Left colon (tissue), 2 donors: ENCODE results near the gene FMR1. TPM values are rescaled to one million over a fixed set of nuclear protein-coding genes. Genes with fewer than 3 reads are reported as not detected.

Experiments used
- ATAC-seq: fragments of 200-7000 bp; cut with Tn5 transposase; one replicate; pipeline ENCODE4 v1.9.1; 2020; ENCODE audit warnings: mild to moderate bottlenecking, moderate library complexity
- DNase-seq, 2 donors: peaks; one replicate each; pipeline ENCODE4 v3.0.0-alpha.2; 2020
- intact Hi-C, 2 donors: fragments of 100-400 bp; cut with DNase I in 1 of 2; cut with micrococcal nuclease in 1 of 2; formaldehyde crosslinking; loops; one replicate each; pipeline versions ENCODE4 v1.11.2 to v1.14.0; 2022; cut with DNase I, micrococcal nuclease
- total RNA-seq, 2 donors: library from RNA; stranded (reverse); fragmentation: NEBNext Ultra II Directional; extraction: Animal tissue kit (Norgen Biotek cat#: 25700); gene quantifications; one replicate each; pipeline ENCODE4 v1.2.1, GENCODE V29; 2021
- donor health status: DM: no; HTN: no; CAD: no.
- donor health status: DM: yes; HTN: yes; CAD: no.

Gene FMR1
- total RNA-seq, 2 donors from 2014 or later = 35.0 to 40.2 TPM

GRCh38 chrX:147981038-147981752 is 69.5 kb downstream of the FMR1 start, which contains the start of gene FMR1NB:
Gene FMR1NB (plus strand): TSS chrX:147981337. CDS start chrX:147981403, 66 bp downstream.
- ATAC-seq (no peak), DNase-seq (no peak)
- intact Hi-C loops = no loop called here

Other genes starting within 250 kb of the FMR1 start
- not detected for gene FMR1NB, start 69.4 kb downstream of the FMR1 start, total RNA-seq